Astrocyte (in vitro differentiated cells and primary cell): ENCODE results near the gene MRRF. TPM values are rescaled to one million over a fixed set of nuclear protein-coding genes. Genes with fewer than 3 reads are reported as not detected.

Source experiments
- DNase-seq: peaks from one replicate; pipeline ENCODE4 v3.0.0-alpha.2; 2010; ENCODE audit warnings: low read depth
- FAIRE-seq: peaks from 2 replicates; lab custom pipeline; 2011; peaks lifted over from hg19 to GRCh38; lab: Jason Lieb, UNC
- H2AFZ ChIP-seq: 2 replicates; pipeline ENCODE4 v1.6.0; 2012; ENCODE audit warnings: low read depth, low read length, inconsistent platforms
- H3K27ac ChIP-seq: 2 replicates; pipeline ENCODE4 v1.5.1; 2011; ENCODE audit warnings: low read depth, low read length, inconsistent platforms
- H3K27me3 ChIP-seq: 2 replicates; pipeline ENCODE4 v1.6.0; 2011; ENCODE audit warnings: low read length, inconsistent platforms; ENCODE audit not compliant: insufficient read depth
- H3K36me3 ChIP-seq: 2 replicates; pipeline ENCODE4 v1.5.1; 2011; ENCODE audit warnings: low read length, inconsistent platforms; ENCODE audit not compliant: insufficient read depth
- H3K4me1 ChIP-seq: 2 replicates; pipeline ENCODE4 v1.5.1; 2011; ENCODE audit warnings: low read length, inconsistent platforms; ENCODE audit not compliant: insufficient read depth
- H3K4me2 ChIP-seq: 2 replicates; pipeline ENCODE4 v1.6.0; 2012; ENCODE audit warnings: low read length, inconsistent platforms
- H3K4me3 ChIP-seq: 2 replicates; pipeline ENCODE4 v1.5.1; 2011; ENCODE audit warnings: low read depth, mild to moderate bottlenecking, low read length, inconsistent platforms; ENCODE audit not compliant: insufficient read depth
- H3K79me2 ChIP-seq: 2 replicates; pipeline ENCODE4 v1.6.0; 2012; ENCODE audit warnings: mild to moderate bottlenecking, low read length, inconsistent platforms; ENCODE audit not compliant: insufficient read depth
- H3K9ac ChIP-seq: 2 replicates; pipeline ENCODE4 v1.6.0; 2012; ENCODE audit warnings: mild to moderate bottlenecking, low read length, inconsistent platforms
- H3K9me3 ChIP-seq: 2 replicates; pipeline ENCODE4 v1.5.1; 2012; ENCODE audit warnings: low read depth, mild to moderate bottlenecking, low read length, inconsistent platforms; ENCODE audit not compliant: insufficient read depth
- H4K20me1 ChIP-seq: 2 replicates; pipeline ENCODE4 v1.6.0; 2012; ENCODE audit warnings: low read length, inconsistent platforms; ENCODE audit not compliant: insufficient read depth
- H3K27ac Mint-ChIP-seq: one replicate; pipeline ENCODE4 v1.8.0; 2021; ENCODE audit warnings: mild to moderate bottlenecking, mixed read lengths; ENCODE audit not compliant: unreplicated experiment
- H3K27me3 Mint-ChIP-seq: one replicate; pipeline ENCODE4 v1.8.0; 2021; ENCODE audit warnings: low read depth, mixed read lengths; ENCODE audit not compliant: unreplicated experiment
- H3K36me3 Mint-ChIP-seq: one replicate; pipeline ENCODE4 v1.8.0; 2021; ENCODE audit warnings: low read depth, mixed read lengths; ENCODE audit not compliant: unreplicated experiment
- H3K4me1 Mint-ChIP-seq: one replicate; pipeline ENCODE4 v1.8.0; 2021; ENCODE audit warnings: low read depth, mixed read lengths; ENCODE audit not compliant: unreplicated experiment
- H3K4me3 Mint-ChIP-seq: one replicate; pipeline ENCODE4 v1.8.0; 2021; ENCODE audit warnings: mild to moderate bottlenecking, moderate library complexity, mixed read lengths; ENCODE audit not compliant: unreplicated experiment
- H3K9me3 Mint-ChIP-seq: one replicate; pipeline ENCODE4 v1.8.0; 2021; ENCODE audit warnings: mild to moderate bottlenecking, mixed read lengths; ENCODE audit not compliant: unreplicated experiment
- EZH2 ChIP-seq: IDR thresholded peaks from 2 replicates; pipeline ENCODE4 v1.6.1; 2012; ENCODE audit warnings: mild to moderate bottlenecking, low read length, inconsistent platforms; ENCODE audit not compliant: insufficient read depth
- total RNA-seq: library from RNA; stranded (reverse); gene quantifications from 2 replicates; pipeline ENCODE4 v1.2.1, GENCODE V29; 2021
- TF ChIP-seq, protein P1 (sequence below): IDR thresholded peaks from 2 replicates; pipeline ENCODE4 v1.5.1; 2011; ENCODE audit warnings: low read depth, mild to moderate bottlenecking, inconsistent platforms, low read length, moderate library complexity; ENCODE audit not compliant: insufficient read depth

The MRRF gene
- total RNA-seq, 1 donor from 2014 or later, result 24.0 TPM

DNA sequence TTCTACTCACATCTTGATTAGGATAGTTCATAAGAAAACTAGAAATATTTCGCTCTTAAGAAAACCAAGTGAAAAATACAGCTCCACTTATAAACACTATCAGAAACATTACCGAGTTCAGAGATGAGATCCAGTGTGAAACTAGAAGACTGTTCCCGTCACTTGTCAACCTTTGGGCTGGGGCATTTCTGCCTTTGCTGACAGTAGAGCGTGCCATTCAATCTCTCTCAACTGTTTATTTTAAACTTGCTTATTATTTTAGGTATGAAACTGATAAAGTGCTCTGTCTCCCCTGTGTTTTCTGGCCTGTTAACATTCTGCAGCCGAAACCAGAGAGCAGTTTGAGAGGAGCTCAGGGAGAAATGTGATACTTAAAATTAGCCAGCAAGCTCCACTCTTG lies 16.7 kb downstream of the MRRF start:
- H3K27me3 ChIP-seq, result no peaks in the 10 kb centered on the region
- peaks cover 28% of the 10 kb centered on the region for H4K20me1 ChIP-seq
- DNase-seq (no peak), FAIRE-seq (no peak)
- H3K27ac ChIP-seq, result no peak overlapping the region
- H3K4me2 ChIP-seq, result no peak overlapping the region
- peaks cover 28% of the 10 kb centered on the region for H3K79me2 ChIP-seq
- no peak overlapping the region for H3K4me3 Mint-ChIP-seq
- peaks cover 14% of the 10 kb centered on the region for H3K36me3 Mint-ChIP-seq
- H3K9me3 Mint-ChIP-seq, result peaks cover 5% of the 10 kb centered on the region
- H3K9me3 ChIP-seq, result peaks cover 3% of the 10 kb centered on the region
- H3K4me3 ChIP-seq, result no peak overlapping the region
- peaks cover 9% of the 10 kb centered on the region for H3K36me3 ChIP-seq
- no peak overlapping the region for H2AFZ ChIP-seq
- no peaks in the 10 kb centered on the region for H3K4me1 ChIP-seq
- H3K4me1 Mint-ChIP-seq, result peaks cover 3% of the 10 kb centered on the region
- H3K27me3 Mint-ChIP-seq, result no peaks in the 10 kb centered on the region
- H3K27ac Mint-ChIP-seq, result no peak overlapping the region
- no peak for TF ChIP-seq EZH2
- TF ChIP-seq, protein P1, sequence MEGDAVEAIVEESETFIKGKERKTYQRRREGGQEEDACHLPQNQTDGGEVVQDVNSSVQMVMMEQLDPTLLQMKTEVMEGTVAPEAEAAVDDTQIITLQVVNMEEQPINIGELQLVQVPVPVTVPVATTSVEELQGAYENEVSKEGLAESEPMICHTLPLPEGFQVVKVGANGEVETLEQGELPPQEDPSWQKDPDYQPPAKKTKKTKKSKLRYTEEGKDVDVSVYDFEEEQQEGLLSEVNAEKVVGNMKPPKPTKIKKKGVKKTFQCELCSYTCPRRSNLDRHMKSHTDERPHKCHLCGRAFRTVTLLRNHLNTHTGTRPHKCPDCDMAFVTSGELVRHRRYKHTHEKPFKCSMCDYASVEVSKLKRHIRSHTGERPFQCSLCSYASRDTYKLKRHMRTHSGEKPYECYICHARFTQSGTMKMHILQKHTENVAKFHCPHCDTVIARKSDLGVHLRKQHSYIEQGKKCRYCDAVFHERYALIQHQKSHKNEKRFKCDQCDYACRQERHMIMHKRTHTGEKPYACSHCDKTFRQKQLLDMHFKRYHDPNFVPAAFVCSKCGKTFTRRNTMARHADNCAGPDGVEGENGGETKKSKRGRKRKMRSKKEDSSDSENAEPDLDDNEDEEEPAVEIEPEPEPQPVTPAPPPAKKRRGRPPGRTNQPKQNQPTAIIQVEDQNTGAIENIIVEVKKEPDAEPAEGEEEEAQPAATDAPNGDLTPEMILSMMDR, result no peak
- no peak overlapping the region for H3K9ac ChIP-seq

DNA sequence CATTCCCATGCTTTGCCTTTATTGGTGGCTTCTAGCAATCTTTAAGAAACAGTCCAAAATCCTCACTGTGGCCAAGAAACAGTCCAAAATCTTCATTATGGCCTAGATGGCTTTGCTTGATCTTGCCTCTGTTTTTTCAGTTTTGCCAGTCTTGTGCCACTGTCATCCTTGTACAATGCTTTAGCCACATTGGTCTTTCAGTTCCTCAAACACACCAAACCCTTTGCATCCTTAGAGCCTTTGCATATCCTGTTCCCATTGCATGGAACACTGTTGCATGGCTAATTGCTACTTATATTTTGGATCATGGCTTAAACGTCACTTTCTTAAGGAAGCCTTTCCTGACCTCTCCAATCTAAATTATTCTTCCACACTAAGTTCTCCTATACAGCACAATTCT lies 22.1 kb downstream of the MRRF start:
- H3K27me3 ChIP-seq, result no peaks in the 10 kb centered on the region
- H3K4me1 Mint-ChIP-seq, result peaks cover under 1% of the 10 kb centered on the region
- H3K27me3 Mint-ChIP-seq, result no peaks in the 10 kb centered on the region
- H3K9ac ChIP-seq, result no peak overlapping the region
- no peak overlapping the region for H3K4me3 ChIP-seq
- peaks cover 6% of the 10 kb centered on the region for H4K20me1 ChIP-seq
- no peak for DNase-seq
- H3K4me1 ChIP-seq, result no peaks in the 10 kb centered on the region
- no peak for TF ChIP-seq EZH2
- TF ChIP-seq, protein P1, result no peak
- peaks cover 14% of the 10 kb centered on the region for H3K36me3 Mint-ChIP-seq
- no peak overlapping the region for H3K4me3 Mint-ChIP-seq
- H3K4me2 ChIP-seq, result no peak overlapping the region
- FAIRE-seq, result no peak
- no peak overlapping the region for H2AFZ ChIP-seq
- no peak overlapping the region for H3K27ac Mint-ChIP-seq
- H3K79me2 ChIP-seq, result no peaks in the 10 kb centered on the region
- H3K36me3 ChIP-seq, result peaks cover 25% of the 10 kb centered on the region
- no peaks in the 10 kb centered on the region for H3K9me3 ChIP-seq
- no peaks in the 10 kb centered on the region for H3K9me3 Mint-ChIP-seq
- no peak overlapping the region for H3K27ac ChIP-seq

DNA sequence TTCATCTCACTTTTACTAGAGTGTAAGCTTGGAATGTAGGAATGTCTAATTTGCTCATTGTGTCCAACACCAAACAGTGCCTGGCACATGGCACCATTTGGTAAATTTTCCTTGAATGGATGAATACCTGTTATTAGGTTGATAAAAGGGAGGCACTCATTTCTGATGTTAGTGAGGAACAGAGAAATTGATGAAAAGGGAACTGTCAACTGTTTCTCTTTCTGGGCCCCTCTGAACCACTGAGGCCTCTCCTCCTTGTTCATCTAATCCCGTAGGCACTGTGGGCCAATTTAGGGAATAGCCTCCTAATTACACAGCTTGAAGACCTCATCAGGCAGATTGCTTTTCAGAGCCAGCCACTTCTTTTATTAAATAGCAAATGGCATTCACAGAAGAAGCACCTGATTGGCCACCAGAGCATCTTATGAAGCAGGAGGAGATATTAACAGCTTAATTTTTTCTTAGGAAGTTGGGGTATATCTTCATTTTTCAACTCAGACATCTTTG lies 22.6 kb downstream of the MRRF start:
- H3K36me3 ChIP-seq, result peaks cover 29% of the 10 kb centered on the region

More for the DNA sequence above, 22.6 kb downstream of the MRRF start:
- Histone ChIP-seq H3K4me3 (no peak overlapping the region), H3K4me1 (no peaks in the 10 kb centered on the region), H3K27me3 (no peaks in the 10 kb centered on the region), H2AFZ (no peak overlapping the region), H3K79me2 (no peaks in the 10 kb centered on the region), H3K4me2 (no peak overlapping the region), H3K9ac (no peak overlapping the region), H3K27ac (no peak overlapping the region), H3K9me3 (no peaks in the 10 kb centered on the region), H4K20me1 (peaks cover 6% of the 10 kb centered on the region)
- Mint-ChIP-seq H3K36me3 (peaks cover 14% of the 10 kb centered on the region), H3K9me3 (no peaks in the 10 kb centered on the region), H3K27ac (no peak overlapping the region), H3K27me3 (no peaks in the 10 kb centered on the region), H3K4me1 (no peaks in the 10 kb centered on the region), H3K4me3 (no peak overlapping the region)
- no peak for FAIRE-seq
- TF ChIP-seq, protein P1, result no peak
- no peak for TF ChIP-seq EZH2
- no peak for DNase-seq
